GM18519 (cell line): ENCODE measurements around the gene ATXN1.
"Not testable (repeated sequence)": the region's sequence is repeated elsewhere in the genome, so short reads cannot be mapped to it uniquely, and the experiment has no call there.

ENCODE experiments used
- ATAC-seq: cut with Tn5 transposase; IDR thresholded peaks from one replicate; pipeline ENCODE4 v1.9.1; 2021; ENCODE audit warnings: mild to moderate bottlenecking, moderate library complexity; ENCODE audit not compliant: unreplicated experiment, low FRiP score

The ATXN1 gene

GRCh38 chr6:16259604-16260003, 501.7 kb downstream of the ATXN1 start:
- ATAC-seq: not testable (repeated sequence)

GRCh38 chr6:16258709-16259075, 502.6 kb downstream of the ATXN1 start:
- no peak for ATAC-seq

GRCh38 chr6:16257999-16258708, 503.1 kb downstream of the ATXN1 start:
- ATAC-seq: no peak

- no peak for ATAC-seq
These were observed 504.5 kb downstream of the ATXN1 start for GRCh38 chr6:16256781-16257180.

- no peak for ATAC-seq
These were observed 506.7 kb downstream of the ATXN1 start for GRCh38 chr6:16254535-16254934.

GRCh38 chr6:16253399-16254144, 507.7 kb downstream of the ATXN1 start:
- no peak for ATAC-seq

- no peak for ATAC-seq
These were observed 508.5 kb downstream of the ATXN1 start for GRCh38 chr6:16252686-16253299.

GRCh38 chr6:16251706-16252105, 509.6 kb downstream of the ATXN1 start:
- ATAC-seq: no peak

- no peak for ATAC-seq
These were observed 511.3 kb downstream of the ATXN1 start for GRCh38 chr6:16249971-16250370.
